HG02610 (cell line): ENCODE data around the gene KIFC3.
"Not testable (repeated sequence)": the region's sequence is repeated elsewhere in the genome, so short reads cannot be mapped to it uniquely, and the experiment has no call there.

Experiments used
- ATAC-seq: cut with Tn5 transposase; IDR thresholded peaks from one replicate; pipeline ENCODE4 v1.9.1; 2021; ENCODE audit warnings: mild to moderate bottlenecking, moderate library complexity; ENCODE audit not compliant: unreplicated experiment

KIFC3 gene

DNA sequence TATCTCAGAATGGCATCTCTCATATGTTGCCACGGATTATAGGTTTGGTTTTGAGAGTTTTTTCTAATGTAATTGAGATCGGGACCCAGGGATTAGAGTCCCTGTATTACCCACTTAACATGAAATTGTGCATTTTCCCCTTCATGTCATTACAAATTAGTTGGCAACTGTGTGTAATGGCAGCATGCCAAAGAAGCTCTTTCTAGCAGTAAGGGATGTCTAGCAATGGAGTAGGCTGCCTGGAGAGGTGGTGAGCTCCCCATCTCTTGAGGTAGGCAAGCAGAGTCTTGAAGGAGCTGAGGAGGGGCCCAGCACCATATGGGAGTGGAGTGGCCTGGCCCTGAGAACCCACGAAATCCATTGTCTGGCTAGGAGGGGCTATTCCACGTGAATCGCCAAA lies 76.7 kb downstream of the KIFC3 start:
- ATAC-seq: no peak

DNA sequence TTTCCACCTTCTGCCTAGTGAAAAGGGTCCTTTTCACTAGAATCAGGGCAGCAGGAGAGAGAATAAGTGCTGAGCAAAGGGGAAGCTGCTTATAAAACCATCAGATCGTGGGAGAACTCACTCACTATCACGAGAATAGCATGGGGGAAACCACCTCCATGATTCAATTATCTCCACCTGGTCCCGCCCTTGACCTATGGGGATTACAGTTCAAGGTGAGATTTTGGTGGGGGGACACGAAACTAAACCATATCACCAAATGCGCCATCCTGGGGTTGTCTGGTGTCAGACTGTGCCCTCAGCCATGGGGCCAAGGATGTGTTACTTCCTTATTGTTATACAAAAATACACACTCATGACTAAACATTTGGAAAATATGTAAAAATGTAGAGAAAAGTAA lies 77.1 kb downstream of the KIFC3 start:
- no peak for ATAC-seq

- ATAC-seq: no peak
These were observed 77.8 kb downstream of the KIFC3 start for GRCh38 chr16:57724531-57724930.

GRCh38 chr16:57723170-57723569 lies 79.1 kb downstream of the KIFC3 start:
- no peak for ATAC-seq

DNA sequence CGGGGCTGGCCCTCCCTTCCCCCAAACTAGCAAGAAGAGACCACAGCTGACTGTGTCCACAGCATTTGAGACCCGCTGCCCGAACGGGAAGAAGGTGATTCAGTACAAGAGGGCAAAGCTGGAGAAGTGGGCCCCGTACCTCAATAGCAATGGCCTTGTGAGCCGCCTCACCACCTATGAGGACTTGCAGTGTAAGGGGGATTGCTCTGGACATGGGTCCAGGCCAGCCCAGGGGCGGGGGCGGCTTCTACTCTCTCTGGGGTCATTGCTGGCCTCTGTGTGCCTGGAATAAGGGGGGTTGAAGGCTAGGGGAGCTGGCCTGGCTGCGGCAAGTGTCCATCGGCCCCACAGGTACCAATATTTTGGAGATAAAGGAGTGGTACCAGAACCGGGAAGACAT lies 79.6 kb downstream of the KIFC3 start:
- ATAC-seq: no peak

GRCh38 chr16:57722210-57722499 lies 80.1 kb downstream of the KIFC3 start:
- no peak for ATAC-seq

GRCh38 chr16:57721356-57722209 lies 80.7 kb downstream of the KIFC3 start:
- ATAC-seq: no peak

DNA sequence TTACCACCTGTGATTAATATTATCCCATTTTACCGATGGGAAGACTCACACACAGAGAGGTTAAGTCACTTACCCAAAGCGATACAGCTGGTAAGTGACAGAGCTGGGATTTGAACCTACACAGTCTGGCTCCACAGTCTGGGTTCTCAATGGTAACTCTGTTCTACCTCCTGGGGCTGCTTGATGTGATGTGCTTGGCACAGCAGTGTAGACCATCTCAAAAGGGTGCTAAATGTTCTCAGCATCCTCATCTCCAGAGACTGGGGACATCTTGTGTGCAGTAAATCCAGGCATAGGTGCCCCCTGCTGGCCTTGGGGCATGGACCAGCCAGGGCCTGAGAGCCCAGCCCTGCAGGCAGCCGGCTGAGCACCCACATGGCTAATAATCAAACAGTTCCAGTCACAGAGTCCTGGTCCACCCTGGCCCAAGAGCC lies 82.1 kb downstream of the KIFC3 start:
- no peak for ATAC-seq

DNA sequence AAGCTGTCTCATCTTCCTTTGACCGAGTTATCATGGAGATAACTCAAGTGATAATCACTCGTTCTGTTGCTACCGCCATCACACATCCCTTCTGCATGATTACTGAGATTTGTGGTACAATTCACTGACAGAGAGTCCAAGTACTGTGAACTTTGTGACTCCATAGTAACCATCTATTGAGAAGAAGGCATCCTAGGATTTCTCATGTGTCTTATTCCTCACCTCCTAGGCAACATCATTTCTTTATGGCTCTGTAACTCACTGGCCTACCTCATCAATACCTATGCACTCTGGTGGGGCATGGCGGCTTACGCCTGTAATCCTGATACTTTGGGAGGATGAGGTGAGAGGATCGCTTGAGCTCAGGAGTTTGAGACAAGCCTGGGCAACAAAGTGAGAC lies 88.2 kb downstream of the KIFC3 start:
- ATAC-seq: no peak

GRCh38 chr16:57713596-57713995 lies 88.7 kb downstream of the KIFC3 start:
- ATAC-seq: no peak

GRCh38 chr16:57712569-57712968 lies 89.7 kb downstream of the KIFC3 start:
- not testable (repeated sequence) for ATAC-seq

DNA sequence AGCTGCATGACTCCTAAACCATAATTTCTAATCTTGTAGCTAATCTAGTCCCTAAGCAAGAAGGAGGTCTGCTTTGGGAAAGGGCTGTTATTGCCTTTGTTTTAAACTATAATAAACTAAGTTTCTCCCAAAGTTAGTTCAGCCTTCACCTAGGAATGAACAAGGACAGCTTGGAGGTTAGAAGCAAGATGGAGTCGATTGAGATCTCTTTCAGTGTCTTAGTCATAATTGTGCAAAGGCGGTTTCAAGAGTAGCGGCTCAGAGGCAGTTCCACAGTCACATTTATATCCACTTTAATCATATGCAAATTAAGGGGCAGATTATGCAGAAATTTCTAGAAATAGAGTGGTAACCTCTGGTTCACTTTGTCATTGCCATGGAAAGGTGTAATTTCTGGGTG lies 90.3 kb downstream of the KIFC3 start:
- no peak for ATAC-seq

- no peak for ATAC-seq
These were observed 90.9 kb downstream of the KIFC3 start for GRCh38 chr16:57711346-57711745.

- no peak for ATAC-seq
These were observed 92.6 kb downstream of the KIFC3 start for GRCh38 chr16:57709663-57710062.
